ENCODE results near the gene RAD51B.

DNA sequence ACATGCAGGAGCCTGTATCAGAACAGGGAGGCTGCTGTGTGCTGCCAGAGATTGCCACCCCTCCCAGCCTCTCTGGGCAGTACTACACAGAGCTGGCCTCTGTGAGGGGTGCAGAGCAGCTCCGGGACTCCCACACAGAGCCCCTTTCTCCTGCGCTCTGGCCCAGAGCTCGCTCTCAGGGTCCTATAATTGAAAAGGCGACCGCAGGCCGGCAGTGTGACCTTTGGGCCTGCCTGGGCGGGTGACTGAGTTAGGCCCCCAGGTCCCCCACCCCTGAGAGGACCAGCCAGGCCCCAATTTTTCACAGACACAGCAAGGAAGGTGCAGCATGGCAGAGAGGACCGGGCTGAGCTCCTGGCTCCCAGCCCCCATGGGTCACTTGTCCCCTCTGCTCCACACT lies 836.9 kb downstream of the RAD51B start:
- no peak for TF ChIP-seq ZNF843 (tag by site-specific recombination; IDR thresholded peaks at IDR 0.05)
- TF ChIP-seq, protein P1, sequence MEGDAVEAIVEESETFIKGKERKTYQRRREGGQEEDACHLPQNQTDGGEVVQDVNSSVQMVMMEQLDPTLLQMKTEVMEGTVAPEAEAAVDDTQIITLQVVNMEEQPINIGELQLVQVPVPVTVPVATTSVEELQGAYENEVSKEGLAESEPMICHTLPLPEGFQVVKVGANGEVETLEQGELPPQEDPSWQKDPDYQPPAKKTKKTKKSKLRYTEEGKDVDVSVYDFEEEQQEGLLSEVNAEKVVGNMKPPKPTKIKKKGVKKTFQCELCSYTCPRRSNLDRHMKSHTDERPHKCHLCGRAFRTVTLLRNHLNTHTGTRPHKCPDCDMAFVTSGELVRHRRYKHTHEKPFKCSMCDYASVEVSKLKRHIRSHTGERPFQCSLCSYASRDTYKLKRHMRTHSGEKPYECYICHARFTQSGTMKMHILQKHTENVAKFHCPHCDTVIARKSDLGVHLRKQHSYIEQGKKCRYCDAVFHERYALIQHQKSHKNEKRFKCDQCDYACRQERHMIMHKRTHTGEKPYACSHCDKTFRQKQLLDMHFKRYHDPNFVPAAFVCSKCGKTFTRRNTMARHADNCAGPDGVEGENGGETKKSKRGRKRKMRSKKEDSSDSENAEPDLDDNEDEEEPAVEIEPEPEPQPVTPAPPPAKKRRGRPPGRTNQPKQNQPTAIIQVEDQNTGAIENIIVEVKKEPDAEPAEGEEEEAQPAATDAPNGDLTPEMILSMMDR (tag by site-specific recombination; IDR thresholded peaks at IDR 0.05): no peak
- TF ChIP-seq, protein P2, sequence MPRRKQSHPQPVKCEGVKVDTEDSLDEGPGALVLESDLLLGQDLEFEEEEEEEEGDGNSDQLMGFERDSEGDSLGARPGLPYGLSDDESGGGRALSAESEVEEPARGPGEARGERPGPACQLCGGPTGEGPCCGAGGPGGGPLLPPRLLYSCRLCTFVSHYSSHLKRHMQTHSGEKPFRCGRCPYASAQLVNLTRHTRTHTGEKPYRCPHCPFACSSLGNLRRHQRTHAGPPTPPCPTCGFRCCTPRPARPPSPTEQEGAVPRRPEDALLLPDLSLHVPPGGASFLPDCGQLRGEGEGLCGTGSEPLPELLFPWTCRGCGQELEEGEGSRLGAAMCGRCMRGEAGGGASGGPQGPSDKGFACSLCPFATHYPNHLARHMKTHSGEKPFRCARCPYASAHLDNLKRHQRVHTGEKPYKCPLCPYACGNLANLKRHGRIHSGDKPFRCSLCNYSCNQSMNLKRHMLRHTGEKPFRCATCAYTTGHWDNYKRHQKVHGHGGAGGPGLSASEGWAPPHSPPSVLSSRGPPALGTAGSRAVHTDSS (tag by site-specific recombination; IDR thresholded peaks at IDR 0.05): no peak
- no peak for TF ChIP-seq ZNF140 (tag by site-specific recombination; IDR thresholded peaks at IDR 0.05)
- no peak for TF ChIP-seq ZNF394 (tag by site-specific recombination; IDR thresholded peaks at IDR 0.05; ENCODE audit: borderline replicate concordance)
- TF ChIP-seq, protein P3, sequence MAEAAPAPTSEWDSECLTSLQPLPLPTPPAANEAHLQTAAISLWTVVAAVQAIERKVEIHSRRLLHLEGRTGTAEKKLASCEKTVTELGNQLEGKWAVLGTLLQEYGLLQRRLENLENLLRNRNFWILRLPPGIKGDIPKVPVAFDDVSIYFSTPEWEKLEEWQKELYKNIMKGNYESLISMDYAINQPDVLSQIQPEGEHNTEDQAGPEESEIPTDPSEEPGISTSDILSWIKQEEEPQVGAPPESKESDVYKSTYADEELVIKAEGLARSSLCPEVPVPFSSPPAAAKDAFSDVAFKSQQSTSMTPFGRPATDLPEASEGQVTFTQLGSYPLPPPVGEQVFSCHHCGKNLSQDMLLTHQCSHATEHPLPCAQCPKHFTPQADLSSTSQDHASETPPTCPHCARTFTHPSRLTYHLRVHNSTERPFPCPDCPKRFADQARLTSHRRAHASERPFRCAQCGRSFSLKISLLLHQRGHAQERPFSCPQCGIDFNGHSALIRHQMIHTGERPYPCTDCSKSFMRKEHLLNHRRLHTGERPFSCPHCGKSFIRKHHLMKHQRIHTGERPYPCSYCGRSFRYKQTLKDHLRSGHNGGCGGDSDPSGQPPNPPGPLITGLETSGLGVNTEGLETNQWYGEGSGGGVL (tag by site-specific recombination; IDR thresholded peaks at IDR 0.05): no peak
- TF ChIP-seq, protein P4, sequence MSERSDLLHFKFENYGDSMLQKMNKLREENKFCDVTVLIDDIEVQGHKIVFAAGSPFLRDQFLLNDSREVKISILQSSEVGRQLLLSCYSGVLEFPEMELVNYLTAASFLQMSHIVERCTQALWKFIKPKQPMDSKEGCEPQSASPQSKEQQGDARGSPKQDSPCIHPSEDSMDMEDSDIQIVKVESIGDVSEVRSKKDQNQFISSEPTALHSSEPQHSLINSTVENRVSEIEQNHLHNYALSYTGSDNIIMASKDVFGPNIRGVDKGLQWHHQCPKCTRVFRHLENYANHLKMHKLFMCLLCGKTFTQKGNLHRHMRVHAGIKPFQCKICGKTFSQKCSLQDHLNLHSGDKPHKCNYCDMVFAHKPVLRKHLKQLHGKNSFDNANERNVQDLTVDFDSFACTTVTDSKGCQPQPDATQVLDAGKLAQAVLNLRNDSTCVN (tag by site-specific recombination; optimal IDR thresholded peaks at IDR 0.05): no peak
- no peak for TF ChIP-seq ZNF121 (tag by site-specific recombination; IDR thresholded peaks at IDR 0.05)
- TF ChIP-seq ZNF624 (tag by site-specific recombination; IDR thresholded peaks at IDR 0.05): no peak
- no peak for TF ChIP-seq OVOL3 (tag by site-specific recombination; IDR thresholded peaks at IDR 0.05)
- no peak for TF ChIP-seq SETDB1 (IDR thresholded peaks at IDR 0.05; ENCODE audit: insufficient read length, low read length)
- TF ChIP-seq ZNF785 (tag by site-specific recombination; IDR thresholded peaks at IDR 0.05): no peak
- no peak for TF ChIP-seq ZEB2 (tag by site-specific recombination; IDR thresholded peaks at IDR 0.05)

Data from HEK293 (cell line).